Raji (cell line): ENCODE data around the gene SIX1.

Source experiments
- POLR2A ChIP-seq: IDR thresholded peaks from 2 replicates; pipeline ENCODE4 v1.6.1; 2011; ENCODE audit warnings: low read depth, low read length, control low read depth; ENCODE audit not compliant: insufficient read depth

The SIX1 gene

DNA sequence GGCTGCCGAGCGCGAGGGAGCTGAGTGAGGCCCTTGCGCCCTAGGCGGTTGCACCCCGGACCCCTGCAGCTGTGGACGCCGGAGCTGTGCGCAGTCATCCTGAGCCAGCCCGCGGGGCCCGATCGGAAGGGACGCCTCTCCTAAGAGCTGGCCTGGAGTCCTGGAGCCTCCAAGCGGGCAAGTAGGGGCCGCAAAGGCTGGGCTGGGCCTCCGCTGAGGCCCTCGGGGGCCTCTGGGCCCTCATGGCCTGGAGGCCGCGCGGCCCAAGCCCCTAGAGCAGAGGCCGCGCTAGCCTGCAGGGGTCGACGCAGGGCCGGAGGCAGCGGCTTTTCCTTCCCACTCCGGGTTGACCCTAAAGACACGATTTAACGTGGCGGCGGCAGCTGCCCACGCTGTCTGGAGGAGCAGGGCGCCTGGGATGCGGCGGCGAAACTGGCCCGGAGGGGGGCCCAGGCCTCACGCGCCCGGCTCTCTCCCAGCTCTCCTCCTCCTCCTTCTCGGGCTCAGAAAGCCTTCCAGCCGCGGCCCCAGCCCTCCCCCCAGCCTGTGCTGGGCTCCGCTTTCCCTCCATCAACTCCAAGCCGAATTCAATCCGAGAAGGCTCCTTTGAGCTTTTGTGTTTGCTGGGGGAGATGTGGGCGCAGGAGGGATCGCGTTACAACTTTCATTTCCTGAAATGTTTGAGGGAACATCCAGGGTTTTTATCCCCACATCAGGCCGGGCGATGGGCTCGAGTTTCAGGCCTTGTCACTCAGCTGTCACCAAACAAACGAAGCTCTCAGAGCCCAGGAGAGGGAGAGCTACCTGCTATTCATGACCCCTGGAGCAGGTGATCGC, 11.6 kb downstream of the SIX1 start:
- no peak for TF ChIP-seq POLR2A

- no peak for TF ChIP-seq POLR2A
These were observed 12.3 kb downstream of the SIX1 start for GRCh38 chr14:60636879-60637478.

DNA sequence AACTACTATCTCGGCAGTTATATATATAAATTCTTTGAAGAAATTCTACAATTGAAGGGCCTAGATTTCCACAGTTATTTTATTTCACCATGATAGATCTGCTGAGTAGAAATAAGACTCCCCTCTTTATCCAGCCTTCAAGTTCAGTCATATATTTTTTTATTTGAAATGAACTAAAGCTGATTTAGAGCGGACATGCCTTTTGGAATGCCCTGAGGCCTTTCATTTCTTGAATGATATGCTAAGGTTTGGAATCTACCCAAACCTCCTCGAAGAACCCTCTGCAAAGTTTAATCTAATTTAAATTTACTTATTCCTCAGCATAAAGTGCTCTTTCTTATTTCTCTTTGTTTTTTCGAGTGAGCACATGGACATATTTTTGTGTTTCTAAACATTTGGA, 15.1 kb downstream of the SIX1 start:
- no peak for TF ChIP-seq POLR2A

DNA sequence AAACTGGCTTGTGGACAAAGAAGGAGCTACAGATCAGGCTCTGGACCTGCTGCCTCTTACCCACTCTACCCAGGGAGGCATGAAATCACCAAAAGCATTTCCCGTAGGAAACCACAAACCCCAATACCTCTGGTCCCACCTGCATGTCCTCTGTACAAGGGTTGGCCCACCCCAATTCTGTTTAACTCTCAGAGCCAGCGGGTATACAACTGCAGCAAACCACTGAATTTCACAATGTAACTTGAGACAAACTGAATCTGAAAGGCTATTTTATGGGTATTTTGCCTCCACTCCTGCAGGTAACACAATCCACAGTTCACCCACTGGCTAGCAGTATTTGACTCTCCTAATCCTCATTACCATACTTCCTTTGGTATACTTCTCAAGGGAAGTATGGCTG, 16.5 kb downstream of the SIX1 start:
- TF ChIP-seq POLR2A = no peak

GRCh38 chr14:60632257-60632656, 17.0 kb downstream of the SIX1 start:
- TF ChIP-seq POLR2A = no peak

GRCh38 chr14:60631842-60632241, 17.4 kb downstream of the SIX1 start:
- TF ChIP-seq POLR2A = no peak

GRCh38 chr14:60630129-60630528, 19.1 kb downstream of the SIX1 start:
- no peak for TF ChIP-seq POLR2A

- no peak for TF ChIP-seq POLR2A
These were observed 20.4 kb downstream of the SIX1 start for GRCh38 chr14:60628892-60629291.

GRCh38 chr14:60622917-60623257, 26.4 kb downstream of the SIX1 start:
- no peak for TF ChIP-seq POLR2A

GRCh38 chr14:60622210-60622916, 26.9 kb downstream of the SIX1 start:
- TF ChIP-seq POLR2A = no peak

GRCh38 chr14:60621386-60621785, 27.9 kb downstream of the SIX1 start:
- no peak for TF ChIP-seq POLR2A

GRCh38 chr14:60618241-60618640, 31.0 kb downstream of the SIX1 start:
- no peak for TF ChIP-seq POLR2A

DNA sequence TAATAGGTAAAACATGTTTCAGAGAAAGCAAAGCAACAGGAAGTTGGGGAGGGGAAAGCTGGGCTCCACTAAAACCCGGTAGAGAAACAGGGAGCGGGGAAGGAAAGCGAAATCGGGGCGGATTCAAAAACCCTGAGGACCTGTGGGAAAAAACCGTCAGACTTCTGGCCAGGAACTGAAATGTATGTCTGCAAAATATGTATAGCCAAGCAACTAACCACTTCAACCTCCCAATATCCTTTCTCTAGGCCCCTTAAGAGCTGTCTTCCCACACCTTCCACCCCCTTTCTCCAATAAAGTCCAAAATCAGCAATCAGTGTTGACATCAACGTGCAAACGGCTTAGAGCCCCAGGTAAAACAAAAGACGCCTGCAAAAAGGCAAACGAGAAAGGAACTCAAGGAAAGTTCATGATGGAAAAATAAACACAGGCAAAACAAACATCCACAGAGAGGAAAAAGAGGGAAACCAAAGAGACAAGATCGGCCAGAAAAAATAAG, 32.8 kb downstream of the SIX1 start:
- TF ChIP-seq POLR2A = no peak

DNA sequence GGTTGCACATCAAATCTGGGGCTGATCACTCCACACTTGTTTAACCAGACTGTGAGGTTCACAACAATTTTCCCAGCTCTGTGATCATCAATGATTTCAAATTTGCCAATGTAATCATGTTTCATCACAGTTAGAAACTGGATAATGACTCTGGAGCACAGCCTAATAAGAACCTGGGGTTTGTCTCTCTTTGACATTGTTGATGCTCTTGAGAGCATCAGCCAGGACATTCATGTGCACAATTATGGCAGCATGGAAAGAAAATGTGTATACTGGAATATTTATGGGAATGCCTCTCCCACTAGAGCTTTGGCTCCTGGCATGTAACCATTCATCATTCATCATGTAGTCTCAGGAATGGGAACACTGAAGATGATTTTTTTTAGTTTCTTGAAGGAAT, 47.0 kb downstream of the SIX1 start:
- TF ChIP-seq POLR2A = no peak

DNA sequence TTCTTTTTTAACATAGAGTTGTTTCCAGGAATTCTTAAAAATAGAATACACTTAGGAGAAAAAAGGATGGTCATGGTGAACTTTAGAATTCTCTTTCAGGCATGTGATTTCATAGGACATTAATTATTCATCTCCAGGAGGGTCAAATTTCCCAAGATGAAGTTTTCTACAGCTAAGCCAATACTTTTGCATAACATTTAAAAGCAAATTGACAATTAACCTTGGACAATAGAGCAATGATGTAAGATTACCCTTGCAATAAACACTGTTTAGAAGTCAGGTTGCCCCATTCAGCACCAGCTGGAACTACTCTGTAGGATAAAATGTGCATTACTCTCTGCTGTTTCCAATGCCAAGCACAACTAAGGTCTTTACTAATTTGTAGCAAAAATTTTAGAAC, 49.5 kb downstream of the SIX1 start:
- no peak for TF ChIP-seq POLR2A

DNA sequence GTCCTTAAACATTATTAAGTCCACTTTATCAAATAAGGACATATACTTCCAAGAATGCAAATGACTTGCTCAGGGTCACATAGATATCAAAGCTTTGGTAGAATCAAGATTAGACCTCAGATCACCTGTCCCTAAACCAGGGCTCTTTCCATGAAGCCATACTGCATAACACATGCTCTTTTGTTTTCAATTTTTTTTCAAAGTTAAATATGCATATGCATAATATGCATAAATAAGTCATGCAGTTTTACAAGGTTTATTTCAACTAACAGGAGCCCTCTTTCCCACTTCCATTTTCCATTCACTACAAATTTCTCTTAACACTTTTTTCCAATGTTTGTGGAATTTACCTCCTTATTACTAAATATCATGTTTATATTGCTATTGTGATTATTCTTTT, 53.1 kb downstream of the SIX1 start:
- TF ChIP-seq POLR2A = no peak
